ENCODE measurements around the gene SOS1. TPM values are rescaled to one million over a fixed set of nuclear protein-coding genes. Genes with fewer than 3 reads are reported as not detected.

The SOS1 gene
- total and polyA plus RNA-seq, 2 donors (not counting 3 experiments of a cell fraction or from before 2014, with no cell fraction given): 22.2 to 32.5 TPM

- no peaks in the 10 kb centered on the region for H4K20me1 ChIP-seq (replicated peaks; ENCODE audit: control insufficient read depth, extremely low read depth, insufficient read depth, low read length)
- ChIA-PET POLR2A (no interaction called here), CTCF (interaction anchor here (1.1 to 1.5 kb wide), 3 partner anchors 8 to 26 kb away, joined by 3 read pairs; no protein-coding TSS in a partner anchor)
- intact Hi-C loops (cut with micrococcal nuclease): no loop called here
- H2AFZ ChIP-seq (ENCODE audit: low read depth, low read length): no peak overlapping the region
- H3K4me3 ChIP-seq (replicated peaks in 1 of 3; ENCODE audit: insufficient read depth in 1 of 3, low read depth in 1 of 3, low read length in 3 of 3): no peak overlapping the region
- DNase-seq (ENCODE audit: low read depth, low spot score) (no peak), FAIRE-seq (no peak)
- H3K27ac ChIP-seq (ENCODE audit: insufficient read depth, low read depth, low read length): no peak overlapping the region
- no peak overlapping the region for H3K9ac ChIP-seq (replicated peaks; ENCODE audit: extremely low read depth, insufficient read depth, low read length)
- H3K79me2 ChIP-seq (ENCODE audit: control insufficient read depth, insufficient read depth, low read length): no peaks in the 10 kb centered on the region
- no peaks in the 10 kb centered on the region for H3K4me1 ChIP-seq (ENCODE audit: control insufficient read depth, extremely low read depth, insufficient read depth, low read length)
- no peak overlapping the region for H3K4me2 ChIP-seq (ENCODE audit: insufficient read depth, low read length)
- no peaks in the 10 kb centered on the region for H3K36me3 ChIP-seq (ENCODE audit: control insufficient read depth in 2 of 2, extremely low read depth in 1 of 2, insufficient read depth in 2 of 2, low read length in 2 of 2)
- no peaks in the 10 kb centered on the region for H3K27me3 ChIP-seq (ENCODE audit: control insufficient read depth in 2 of 2, insufficient read depth in 2 of 2, low read length in 2 of 2)
- H3K9me1 ChIP-seq (replicated peaks; ENCODE audit: control insufficient read depth, extremely low read depth, insufficient read depth, low read length): no peaks in the 10 kb centered on the region
- no TSS peak for BruUV-seq (replicated peaks)
- no peaks in the 10 kb centered on the region for H3K9me3 ChIP-seq (replicated peaks; ENCODE audit: control insufficient read depth, insufficient read depth, low read length)
- TF ChIP-seq CTCF (IDR thresholded peaks at IDR 0.05; ENCODE audit: extremely low read depth in 1 of 2, insufficient read depth in 1 of 2, low read depth in 1 of 2, low read length in 2 of 2): no peak
- no peak for TF ChIP-seq GATA2 (IDR thresholded peaks at IDR 0.05; ENCODE audit: insufficient read depth, insufficient read length, low read depth, low read length)
- no peak for TF ChIP-seq MYC (IDR thresholded peaks at IDR 0.05; ENCODE audit: low read depth, low read length)
- no peak for TF ChIP-seq MAX (IDR thresholded peaks at IDR 0.05; ENCODE audit: insufficient read depth, insufficient read length)
- TF ChIP-seq POLR2A (IDR thresholded peaks at IDR 0.05; ENCODE audit: low read depth, low read length): no peak
- TF ChIP-seq POLR2AphosphoS5 (IDR thresholded peaks at IDR 0.05; ENCODE audit: insufficient read depth, low read depth, low read length): no peak
- no peak for TF ChIP-seq FOS (IDR thresholded peaks at IDR 0.05; ENCODE audit: borderline replicate concordance, insufficient read depth, low read length)
- no peak for TF ChIP-seq JUN (IDR thresholded peaks at IDR 0.05; ENCODE audit: borderline replicate concordance, insufficient read depth, insufficient read length, low read depth)
- no peak for TF ChIP-seq EZH2 (IDR thresholded peaks at IDR 0.05; ENCODE audit: borderline replicate concordance, low read depth, low read length, severe bottlenecking)
- dilution Hi-C loops (cut with MboI; ENCODE audit: extremely low pct_ligation_motif_present, low sequenced_read_pairs): no loop called here
These were observed 147.6 kb downstream of the SOS1 start for GRCh38 chr2:38973266-38973665.
